HG03575 (cell line): ENCODE measurements around the gene CRIP1.

Experiments used
- ATAC-seq: cut with Tn5 transposase; IDR thresholded peaks from one replicate; pipeline ENCODE4 v1.9.1; 2021; ENCODE audit not compliant: unreplicated experiment, insufficient number of reproducible peaks, low FRiP score; ENCODE audit errors: extremely low read depth

CRIP1 gene

DNA sequence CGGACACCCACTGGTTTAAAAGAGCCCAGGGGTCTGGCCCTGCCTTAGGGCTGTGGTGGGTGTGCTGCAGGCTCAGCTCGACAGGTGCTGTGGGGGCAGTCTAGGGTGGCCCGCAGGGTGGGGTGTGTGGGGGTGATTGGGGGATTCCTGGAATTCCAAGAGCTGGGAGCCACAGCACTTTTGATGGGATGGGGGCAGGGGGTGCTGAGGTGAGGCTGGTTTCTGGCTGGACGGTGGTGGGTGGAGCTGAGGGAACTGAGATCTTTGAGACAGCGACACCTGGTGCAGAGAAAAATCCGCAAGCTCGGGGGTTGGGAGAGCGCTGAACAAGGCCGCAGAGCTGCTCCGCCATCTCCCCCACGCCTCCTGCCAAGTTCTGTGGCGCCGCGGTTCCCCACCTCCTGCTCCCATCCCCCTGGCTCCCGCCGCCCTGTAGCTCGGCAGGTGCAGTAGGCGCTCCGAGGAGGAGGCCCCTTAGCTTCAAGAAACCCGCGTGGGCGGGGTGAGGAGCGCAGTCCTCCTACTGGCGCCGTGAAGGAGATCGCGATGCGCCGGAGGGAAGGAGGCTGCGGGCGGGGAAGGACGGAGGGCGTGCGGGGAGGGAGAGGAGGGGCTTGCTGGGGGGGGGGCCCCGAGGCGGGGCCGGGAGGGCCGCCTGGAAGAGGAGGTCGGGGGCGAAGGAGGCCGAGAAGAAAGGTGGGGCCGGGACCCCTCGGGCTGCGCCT is 3.0 kb downstream of the CRIP1 start:
- no peak for ATAC-seq

DNA sequence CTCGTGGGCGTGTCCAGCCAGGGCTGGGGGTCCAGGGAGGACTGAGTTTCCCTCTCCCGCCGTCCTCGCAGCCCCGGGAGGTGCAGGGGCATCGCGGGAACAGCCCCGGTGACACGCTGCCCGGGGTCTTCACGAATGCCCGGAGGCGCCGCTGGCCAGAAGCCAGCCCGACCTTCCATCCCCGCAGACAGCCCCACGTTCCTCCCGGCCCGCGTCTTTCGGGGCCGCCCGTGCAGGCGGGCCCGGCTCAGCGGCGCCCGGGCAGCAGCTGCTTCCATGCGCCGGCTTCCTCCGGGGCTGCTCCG is 3.5 kb downstream of the CRIP1 start:
- ATAC-seq: no peak

DNA sequence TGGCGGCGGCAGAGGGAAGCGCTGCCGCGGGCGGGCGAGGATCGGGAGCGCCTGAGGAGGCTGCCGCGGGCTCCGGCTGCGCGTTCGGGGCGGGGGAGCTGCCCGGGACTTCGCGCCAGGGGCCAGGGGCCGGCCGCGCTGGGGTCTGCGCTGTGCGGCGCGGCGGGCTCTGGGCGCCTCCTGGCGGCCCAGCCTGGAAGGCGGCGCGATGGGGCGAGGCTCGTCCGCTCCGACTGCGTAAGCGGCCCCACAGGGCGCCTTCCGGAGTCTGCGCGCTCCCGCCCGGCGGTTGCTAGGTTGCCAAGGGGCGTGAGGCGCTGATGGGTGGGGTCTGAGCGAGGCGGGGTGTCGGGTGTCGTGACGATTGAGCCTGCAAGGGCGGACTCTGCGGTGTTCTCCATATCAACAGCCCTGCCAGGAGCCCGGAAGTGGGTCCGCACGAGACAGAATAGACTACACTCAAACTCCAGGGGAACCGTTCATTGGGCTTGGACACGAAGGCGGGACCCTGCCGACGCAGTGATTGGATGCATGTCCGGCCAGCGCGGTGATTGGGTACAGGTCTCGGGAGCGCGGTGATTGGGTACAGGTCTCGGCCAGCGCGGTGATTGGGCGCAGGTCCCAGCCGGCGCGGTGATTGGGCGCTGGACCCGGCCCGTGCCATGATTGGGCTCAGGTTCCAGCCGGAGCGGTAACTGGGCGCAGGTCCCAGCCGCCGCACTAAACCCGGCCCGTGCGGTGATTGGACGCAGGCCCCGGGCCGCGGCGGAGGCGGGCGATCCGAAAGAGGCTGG is 4.1 kb downstream of the CRIP1 start, which contains the start of gene TEDC1:
TSS of gene TEDC1 (plus strand) at position 675 of the 794 bp plus-strand sequence. CDS start 130 bp downstream, outside the sequence.
- peak; percentile 61 for ATAC-seq

DNA sequence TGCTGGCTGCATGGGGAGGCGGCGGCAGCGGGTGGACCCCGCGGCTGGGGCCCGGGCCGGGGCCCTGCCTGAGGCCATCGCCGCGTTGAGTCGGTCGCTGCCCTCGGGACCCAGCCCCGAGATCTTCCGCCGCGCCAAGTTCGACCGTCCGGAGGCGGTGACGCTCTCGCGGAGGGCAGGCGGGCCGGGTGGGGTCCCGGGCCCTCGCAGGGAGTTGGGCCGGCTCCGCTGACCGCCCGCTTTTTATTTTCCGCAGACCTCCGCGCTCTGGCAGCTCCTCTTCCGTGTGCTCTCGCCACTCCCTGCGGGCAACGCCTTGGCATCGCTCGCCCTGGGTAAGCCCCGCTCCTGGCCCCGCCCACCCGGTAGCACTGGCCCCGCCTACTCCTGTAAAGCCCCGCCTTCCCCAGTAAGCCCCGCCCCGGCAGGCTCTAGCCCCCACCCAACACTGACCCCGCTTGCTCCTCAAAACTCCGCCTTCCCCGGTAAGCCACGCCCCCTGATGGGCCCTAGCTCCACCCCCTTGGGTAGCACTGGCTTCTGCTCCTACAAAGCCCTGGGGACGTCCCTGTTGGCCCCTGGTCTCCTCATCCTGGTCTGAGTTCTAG is 4.8 kb downstream of the CRIP1 start:
- ATAC-seq: no peak

GRCh38 chr14:105492031-105492970 is 5.6 kb downstream of the CRIP1 start:
- ATAC-seq: no peak

DNA sequence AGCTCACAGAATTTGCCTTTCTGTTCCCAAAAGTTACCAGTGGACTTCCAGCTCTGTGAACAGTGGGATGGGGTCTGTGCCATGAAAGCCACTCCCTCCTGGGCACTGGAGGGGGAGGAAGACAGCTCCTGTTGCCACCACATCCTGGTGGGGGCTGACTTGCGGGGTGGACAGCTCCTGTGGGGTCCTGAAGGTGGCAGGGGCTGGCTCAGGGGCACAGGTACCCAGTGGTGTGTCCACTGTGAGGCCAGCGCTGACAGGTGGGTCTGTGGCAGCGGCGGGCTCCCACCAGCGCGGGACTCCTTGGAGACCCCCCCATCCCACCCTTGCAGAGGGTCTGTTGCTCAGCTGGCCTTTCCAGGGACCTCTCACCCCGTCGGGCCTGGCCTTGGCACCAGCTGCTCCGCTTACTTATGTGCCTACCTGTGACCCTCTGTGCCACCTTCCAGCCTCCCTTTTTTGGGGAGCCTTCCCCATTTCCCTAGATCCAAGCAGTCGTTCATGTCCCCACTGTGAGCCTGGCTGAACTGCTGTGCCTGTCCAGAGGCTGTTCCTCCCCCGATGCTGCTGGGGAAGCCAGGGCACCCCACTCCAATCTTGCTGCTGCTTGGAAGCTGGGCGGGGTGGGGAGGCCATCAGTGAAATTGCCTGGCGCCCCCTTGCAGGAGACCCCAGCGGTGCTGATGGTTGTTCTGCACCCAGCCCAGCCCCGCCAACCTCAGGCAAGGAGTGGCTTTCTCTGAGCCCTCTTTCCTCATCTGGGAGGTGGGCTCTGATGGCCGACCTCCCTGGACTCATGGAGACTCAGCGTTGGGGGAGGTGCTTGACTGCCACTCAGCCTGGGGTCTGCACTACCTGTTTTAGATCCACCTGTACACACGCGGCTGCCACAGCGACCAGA is 6.5 kb downstream of the CRIP1 start:
- no peak for ATAC-seq

DNA sequence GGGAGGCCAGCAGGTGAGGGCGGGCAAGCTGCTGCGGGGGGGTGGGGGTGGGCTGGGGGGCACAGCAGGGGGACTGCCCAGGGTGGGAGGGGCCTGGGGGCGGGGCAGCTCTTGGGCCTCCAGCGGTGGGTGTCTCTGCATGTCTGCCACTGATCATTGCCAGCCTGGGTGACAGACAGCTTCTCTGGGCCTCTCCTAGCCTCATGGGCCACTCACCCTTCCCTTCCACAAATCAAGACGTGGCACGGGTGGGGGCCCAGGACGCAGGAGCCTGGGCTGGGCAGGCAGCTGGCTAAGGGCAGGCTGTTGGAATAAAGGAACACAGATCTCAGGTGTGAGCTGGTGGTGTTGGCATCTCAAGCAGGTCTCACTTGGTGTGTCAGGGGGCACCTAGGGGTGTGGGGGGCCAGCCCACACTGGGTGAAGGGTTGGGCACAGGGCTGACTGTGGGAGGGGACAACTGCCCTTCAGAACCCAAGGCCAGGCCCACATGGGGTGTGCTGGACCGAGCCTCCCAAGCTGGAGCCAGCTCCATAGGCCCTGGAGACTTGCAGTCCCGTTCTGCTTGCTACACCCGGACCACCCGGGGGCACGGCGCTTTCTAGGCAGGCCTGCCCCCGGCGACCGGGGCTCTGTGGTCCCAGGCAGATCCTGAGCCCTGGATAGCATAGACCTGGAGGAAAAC is 7.4 kb downstream of the CRIP1 start:
- ATAC-seq: no peak

DNA sequence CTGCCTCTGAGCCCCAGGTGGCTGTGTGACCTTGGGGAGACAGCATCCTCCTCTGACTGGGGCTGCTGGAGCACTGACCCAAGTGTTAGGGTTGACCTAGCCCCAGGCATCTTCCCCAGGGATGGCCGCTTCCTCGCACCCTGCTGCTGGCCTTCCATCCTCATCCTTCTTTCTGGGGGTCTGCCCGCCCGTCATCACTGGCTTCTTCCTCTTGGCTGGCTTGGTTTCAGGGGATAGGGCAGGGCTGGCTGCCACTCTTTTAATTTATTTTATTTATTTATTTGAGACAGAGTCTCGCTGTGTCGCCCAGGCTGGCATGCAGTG is 7.9 kb downstream of the CRIP1 start:
- no peak for ATAC-seq

- no peak for ATAC-seq
Observed at GRCh38 chr14:105495101-105495989, 8.7 kb downstream of the CRIP1 start.

- no peak for ATAC-seq
Observed at GRCh38 chr14:105495990-105496830, 9.5 kb downstream of the CRIP1 start.

DNA sequence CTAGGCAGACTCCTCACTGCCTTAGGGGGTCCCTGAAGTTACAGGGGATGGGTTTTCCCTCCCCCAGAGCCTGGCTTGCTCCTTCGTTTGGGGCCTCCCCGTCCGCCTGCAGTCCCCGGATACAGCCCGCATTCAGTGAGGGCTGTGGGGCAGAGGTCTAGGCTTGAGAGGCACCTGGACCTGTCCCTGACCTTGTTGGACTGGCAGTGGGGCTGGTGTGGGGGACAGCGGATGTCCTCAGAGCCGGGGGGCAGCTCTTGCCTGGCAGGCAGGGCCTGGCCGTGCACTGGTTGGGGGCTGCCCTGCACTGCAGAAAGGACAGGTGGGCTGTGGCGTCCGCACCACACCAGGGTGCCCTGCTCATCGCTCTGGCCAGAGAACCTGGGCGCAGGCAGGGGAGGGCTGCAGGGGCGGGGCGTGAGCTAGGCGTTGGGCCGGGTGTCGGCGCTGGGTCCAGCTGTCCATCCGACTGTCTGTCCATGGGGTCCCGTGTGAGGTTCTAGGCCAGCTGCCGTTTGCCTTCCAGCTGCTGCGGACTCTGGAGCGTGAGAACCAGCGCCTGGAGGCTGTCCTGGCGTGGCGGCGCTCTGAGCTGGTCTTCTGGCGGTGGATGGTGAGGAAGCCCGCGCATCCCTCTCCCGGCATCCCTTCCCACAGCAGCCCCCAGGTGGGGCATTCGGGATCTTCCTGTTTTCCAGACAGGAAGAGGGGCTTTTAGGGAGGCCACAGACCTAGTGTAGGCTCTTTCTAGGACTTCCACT is 10.3 kb downstream of the CRIP1 start:
- no peak for ATAC-seq

GRCh38 chr14:105497671-105498429 is 11.2 kb downstream of the CRIP1 start:
- no peak for ATAC-seq

- no peak for ATAC-seq
Observed at GRCh38 chr14:105498430-105499255, 12.0 kb downstream of the CRIP1 start.
